BLaER1 treated with 17β-estradiol and CSF1 and Interleukin-3, amounts not matched to agents 10 nM and 100 nM (cell line): ENCODE results near the gene FAM43A.
A peak's percentile ranks its signal among the peaks of the same experiment; 100 is the strongest.

Experiments
- H3K27ac ChIP-seq, 11 experiments: shearing (Covaris generic); formaldehyde crosslinking; 2 replicates each; pipeline ENCODE4 v1.8.1; 2022
- H3K27me3 ChIP-seq, 11 experiments: shearing (Covaris generic); formaldehyde crosslinking; 2 replicates each; pipeline ENCODE4 v1.8.1; 2022
- H3K36me3 ChIP-seq, 11 experiments: shearing (Covaris generic); formaldehyde crosslinking; 2 replicates each; pipeline ENCODE4 v1.8.1; 2022
- H3K4me1 ChIP-seq, 10 experiments: shearing (Covaris generic); formaldehyde crosslinking; 2 replicates each; pipeline ENCODE4 v1.8.1; 2022
- H3K4me2 ChIP-seq, 11 experiments: shearing (Covaris generic); formaldehyde crosslinking; 2 replicates each; pipeline ENCODE4 v1.8.1; 2022
- H3K4me3 ChIP-seq, 10 experiments: shearing (Covaris generic); formaldehyde crosslinking; 2 replicates each; pipeline ENCODE4 v1.8.1; 2022
- H3K9ac ChIP-seq, 11 experiments: shearing (Covaris generic); formaldehyde crosslinking; 2 replicates each; pipeline ENCODE4 v1.8.1; 2022
- H3K9me3 ChIP-seq, 11 experiments: shearing (Covaris generic); formaldehyde crosslinking; replicated peaks in 1 of 11; 2 replicates each; pipeline ENCODE4 v1.8.1; 2022
- H4K20me1 ChIP-seq, 11 experiments: shearing (Covaris generic); formaldehyde crosslinking; 2 replicates each; pipeline ENCODE4 v1.8.1; 2022
- Cebpa-rat ChIP-seq, 11 experiments: shearing (Covaris generic); IDR thresholded peaks; 2 replicates each; pipeline ENCODE4 v1.8.1; 2022

FAM43A gene

GRCh38 chr3:194723846-194724618 is 38.3 kb downstream of the FAM43A start:
- peaks cover 0 to 10% (median 0%) of the 10 kb centered on the region in 11 experiments; a peak in 3 of 22 replicates for H3K9me3 ChIP-seq
- no peaks in the 10 kb centered on the region for H3K27me3 ChIP-seq
- peaks cover 0 to 10% (median 3%) of the 10 kb centered on the region in 10 experiments; a peak in 6 of 20 replicates for H3K4me1 ChIP-seq

GRCh38 chr3:194725346-194725745 is 39.7 kb downstream of the FAM43A start:
- H3K9ac ChIP-seq, result no peak overlapping the region
- H3K4me2 ChIP-seq, result no peak overlapping the region
- no peaks in the 10 kb centered on the region for H3K36me3 ChIP-seq
- no peaks in the 10 kb centered on the region for H3K9me3 ChIP-seq
- H3K4me1 ChIP-seq, result peaks cover 0 to 10% (median 3%) of the 10 kb centered on the region in 10 experiments; a peak in 6 of 20 replicates
- no peaks in the 10 kb centered on the region for H4K20me1 ChIP-seq
- no peak overlapping the region for H3K4me3 ChIP-seq
- H3K27me3 ChIP-seq, result no peaks in the 10 kb centered on the region
- no peak for TF ChIP-seq Cebpa-rat (IDR thresholded peaks at IDR 0.05)
- H3K27ac ChIP-seq, result no peak overlapping the region

More at GRCh38 chr3:194723846-194724618, 38.3 kb downstream of the FAM43A start:
- no peak overlapping the region for H3K27ac ChIP-seq
- no peak overlapping the region for H3K4me3 ChIP-seq
- H4K20me1 ChIP-seq, result no peaks in the 10 kb centered on the region
- H3K36me3 ChIP-seq, result no peaks in the 10 kb centered on the region
- peak overlapping the region in 2 of 11 experiments; percentile 1 to 10; a peak in 1 of 22 replicates for H3K4me2 ChIP-seq
- H3K9ac ChIP-seq, result no peak overlapping the region
- no peak for TF ChIP-seq Cebpa-rat (IDR thresholded peaks at IDR 0.05)

GRCh38 chr3:194727435-194728128 is 41.9 kb downstream of the FAM43A start:
- Histone ChIP-seq H3K27ac (no peak overlapping the region), H3K4me1 (peaks cover 2 to 21% (median 10%) of the 10 kb centered on the region in 10 experiments), H3K4me3 (no peak overlapping the region), H3K27me3 (no peaks in the 10 kb centered on the region), H3K9me3 (no peaks in the 10 kb centered on the region; a peak in 1 of 22 replicates), H3K36me3 (no peaks in the 10 kb centered on the region), H4K20me1 (no peaks in the 10 kb centered on the region), H3K9ac (no peak overlapping the region), H3K4me2 (no peak overlapping the region)
- no peak for TF ChIP-seq Cebpa-rat (IDR thresholded peaks at IDR 0.05)

GRCh38 chr3:194728986-194729385 is 43.3 kb downstream of the FAM43A start:
- Histone ChIP-seq H4K20me1 (no peaks in the 10 kb centered on the region), H3K27me3 (no peaks in the 10 kb centered on the region), H3K9me3 (peaks cover 0 to 4% (median 1%) of the 10 kb centered on the region in 11 experiments; a peak in 14 of 22 replicates), H3K36me3 (no peaks in the 10 kb centered on the region), H3K4me2 (no peak overlapping the region), H3K27ac (no peak overlapping the region), H3K4me1 (peaks cover 12 to 31% (median 21%) of the 10 kb centered on the region in 10 experiments), H3K9ac (no peak overlapping the region), H3K4me3 (no peak overlapping the region)
- no peak for TF ChIP-seq Cebpa-rat (IDR thresholded peaks at IDR 0.05)

- Histone ChIP-seq H3K4me2 (no peak overlapping the region), H3K9me3 (peaks cover 12 to 18% (median 15%) of the 10 kb centered on the region in 11 experiments), H4K20me1 (no peaks in the 10 kb centered on the region), H3K36me3 (peaks cover 0 to 4% (median 0%) of the 10 kb centered on the region in 11 experiments; a peak in 2 of 22 replicates), H3K4me3 (no peak overlapping the region), H3K27ac (no peak overlapping the region), H3K27me3 (no peaks in the 10 kb centered on the region), H3K4me1 (peaks cover 13 to 35% (median 21%) of the 10 kb centered on the region in 10 experiments), H3K9ac (no peak overlapping the region)
- no peak for TF ChIP-seq Cebpa-rat (IDR thresholded peaks at IDR 0.05)
Observed at GRCh38 chr3:194730365-194730764, 44.7 kb downstream of the FAM43A start.

GRCh38 chr3:194731506-194732073 is 45.9 kb downstream of the FAM43A start:
- H3K4me3 ChIP-seq, result no peak overlapping the region
- no peak for TF ChIP-seq Cebpa-rat (IDR thresholded peaks at IDR 0.05)

GRCh38 chr3:194732617-194733016 is 46.9 kb downstream of the FAM43A start:
- Histone ChIP-seq H3K9me3 (peaks cover 16 to 37% (median 23%) of the 10 kb centered on the region in 11 experiments), H3K36me3 (peaks cover 0 to 4% (median 0%) of the 10 kb centered on the region in 11 experiments; a peak in 2 of 22 replicates), H3K4me2 (peak overlapping the region; percentile 45 to 80 (median 66)), H3K9ac (no peak overlapping the region), H4K20me1 (peaks cover 0 to 6% (median 0%) of the 10 kb centered on the region in 11 experiments; a peak in 5 of 22 replicates), H3K4me1 (peaks cover 22 to 48% (median 38%) of the 10 kb centered on the region in 10 experiments), H3K27ac (peak overlapping the region in 4 of 11 experiments; percentile 20 to 39 (median 22); a peak in 2 of 22 replicates), H3K4me3 (no peak overlapping the region), H3K27me3 (no peaks in the 10 kb centered on the region)
- no peak for TF ChIP-seq Cebpa-rat (IDR thresholded peaks at IDR 0.05)

More at GRCh38 chr3:194731506-194732073, 45.9 kb downstream of the FAM43A start:
- peak overlapping the region in 4 of 11 experiments; percentile 14 to 80 (median 68); a peak in 5 of 22 replicates for H3K4me2 ChIP-seq
- H3K9ac ChIP-seq, result no peak overlapping the region
- no peak overlapping the region for H3K27ac ChIP-seq
- no peaks in the 10 kb centered on the region for H3K27me3 ChIP-seq
- H3K9me3 ChIP-seq, result peaks cover 16 to 28% (median 23%) of the 10 kb centered on the region in 11 experiments
- H4K20me1 ChIP-seq, result peaks cover 0 to under 1% (median 0%) of the 10 kb centered on the region in 11 experiments; a peak in 2 of 22 replicates
- H3K36me3 ChIP-seq, result peaks cover 0 to 4% (median 0%) of the 10 kb centered on the region in 11 experiments; a peak in 2 of 22 replicates
- peaks cover 22 to 41% (median 29%) of the 10 kb centered on the region in 10 experiments for H3K4me1 ChIP-seq

GRCh38 chr3:194736277-194736895 is 50.7 kb downstream of the FAM43A start:
- H3K4me3 ChIP-seq, result peak overlapping the region in 8 of 10 experiments; percentile 6 to 50 (median 36); a peak in 12 of 20 replicates
- H3K4me1 ChIP-seq, result peaks cover 52 to 81% (median 66%) of the 10 kb centered on the region in 10 experiments
- TF ChIP-seq Cebpa-rat (IDR thresholded peaks at IDR 0.05), result no peak
- peaks cover 0 to 6% (median 0%) of the 10 kb centered on the region in 11 experiments; a peak in 5 of 22 replicates for H4K20me1 ChIP-seq
- H3K9ac ChIP-seq, result peak overlapping the region; percentile 51 to 85 (median 75); a peak in 21 of 22 replicates
- H3K9me3 ChIP-seq, result peaks cover 16 to 50% (median 23%) of the 10 kb centered on the region in 11 experiments
- no peaks in the 10 kb centered on the region for H3K27me3 ChIP-seq
- H3K36me3 ChIP-seq, result peaks cover 0 to 4% (median 0%) of the 10 kb centered on the region in 11 experiments; a peak in 2 of 22 replicates
- peak overlapping the region; percentile 83 to 98 (median 91); a peak in 21 of 22 replicates for H3K27ac ChIP-seq
- peak overlapping the region; percentile 58 to 93 (median 81) for H3K4me2 ChIP-seq
